NCI-H1417 (cell line): Measurements from ENCODE around the gene BTNL3.
"Not testable (repeated sequence)": the region's sequence is repeated elsewhere in the genome, so short reads cannot be mapped to it uniquely, and the experiment has no call there.

Source experiments
- DNase-seq, 3 experiments: peaks; one replicate each; lab custom pipeline; 2025; lab: John Stamatoyannopoulos, UW

The BTNL3 gene

GRCh38 chr5:181020688-181021087 is 32.0 kb downstream of the BTNL3 start:
- DNase-seq, result no peak

GRCh38 chr5:181024245-181025064 is 35.8 kb downstream of the BTNL3 start:
- no peak for DNase-seq

- DNase-seq, result no peak
Observed at GRCh38 chr5:181027452-181028031, 38.9 kb downstream of the BTNL3 start.

- no peak for DNase-seq
Observed at GRCh38 chr5:181028032-181028819, 39.6 kb downstream of the BTNL3 start.

- DNase-seq, result no peak
Observed at GRCh38 chr5:181031716-181032115, 43.1 kb downstream of the BTNL3 start.

- no peak for DNase-seq
Observed at GRCh38 chr5:181035991-181036815, 47.6 kb downstream of the BTNL3 start.

GRCh38 chr5:181036816-181037364 is 48.2 kb downstream of the BTNL3 start:
- no peak for DNase-seq

GRCh38 chr5:181037365-181037861 is 48.8 kb downstream of the BTNL3 start:
- DNase-seq, result no peak

- no peak for DNase-seq
Observed at GRCh38 chr5:181039471-181039870, 50.8 kb downstream of the BTNL3 start.

- DNase-seq, result no peak
Observed at GRCh38 chr5:181039931-181040630, 51.4 kb downstream of the BTNL3 start, which contains the start of gene BTNL9. BTNL9 (plus strand) TSS chr5:181040266; CDS start chr5:181045490, 5,224 bp downstream.

- no peak for DNase-seq
Observed at GRCh38 chr5:181040631-181040945, 51.9 kb downstream of the BTNL3 start.

GRCh38 chr5:181041043-181041442 is 52.4 kb downstream of the BTNL3 start:
- no peak for DNase-seq

GRCh38 chr5:181042036-181042713 is 53.5 kb downstream of the BTNL3 start:
- DNase-seq, result no peak

GRCh38 chr5:181042722-181043121 is 54.1 kb downstream of the BTNL3 start:
- no peak for DNase-seq

- no peak for DNase-seq
Observed at GRCh38 chr5:181043285-181044092, 54.8 kb downstream of the BTNL3 start.

GRCh38 chr5:181044093-181044599 is 55.5 kb downstream of the BTNL3 start:
- DNase-seq, result no peak

- no peak for DNase-seq
Observed at GRCh38 chr5:181044662-181045305, 56.1 kb downstream of the BTNL3 start.

GRCh38 chr5:181045316-181045715 is 56.7 kb downstream of the BTNL3 start:
- no peak for DNase-seq

GRCh38 chr5:181045857-181046256 is 57.2 kb downstream of the BTNL3 start:
- not testable (repeated sequence) for DNase-seq
